ENCODE measurements around the gene CDH19. TPM values are rescaled to one million over a fixed set of nuclear protein-coding genes. Genes with fewer than 3 reads are reported as not detected.

The CDH19 gene, protein sequence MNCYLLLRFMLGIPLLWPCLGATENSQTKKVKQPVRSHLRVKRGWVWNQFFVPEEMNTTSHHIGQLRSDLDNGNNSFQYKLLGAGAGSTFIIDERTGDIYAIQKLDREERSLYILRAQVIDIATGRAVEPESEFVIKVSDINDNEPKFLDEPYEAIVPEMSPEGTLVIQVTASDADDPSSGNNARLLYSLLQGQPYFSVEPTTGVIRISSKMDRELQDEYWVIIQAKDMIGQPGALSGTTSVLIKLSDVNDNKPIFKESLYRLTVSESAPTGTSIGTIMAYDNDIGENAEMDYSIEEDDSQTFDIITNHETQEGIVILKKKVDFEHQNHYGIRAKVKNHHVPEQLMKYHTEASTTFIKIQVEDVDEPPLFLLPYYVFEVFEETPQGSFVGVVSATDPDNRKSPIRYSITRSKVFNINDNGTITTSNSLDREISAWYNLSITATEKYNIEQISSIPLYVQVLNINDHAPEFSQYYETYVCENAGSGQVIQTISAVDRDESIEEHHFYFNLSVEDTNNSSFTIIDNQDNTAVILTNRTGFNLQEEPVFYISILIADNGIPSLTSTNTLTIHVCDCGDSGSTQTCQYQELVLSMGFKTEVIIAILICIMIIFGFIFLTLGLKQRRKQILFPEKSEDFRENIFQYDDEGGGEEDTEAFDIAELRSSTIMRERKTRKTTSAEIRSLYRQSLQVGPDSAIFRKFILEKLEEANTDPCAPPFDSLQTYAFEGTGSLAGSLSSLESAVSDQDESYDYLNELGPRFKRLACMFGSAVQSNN
- total RNA-seq, result 10 to 100 TPM in 1 of 4 donors, 1 to 10 TPM in 3; 1.5 to 10.4 (median 3.0) TPM

DNA sequence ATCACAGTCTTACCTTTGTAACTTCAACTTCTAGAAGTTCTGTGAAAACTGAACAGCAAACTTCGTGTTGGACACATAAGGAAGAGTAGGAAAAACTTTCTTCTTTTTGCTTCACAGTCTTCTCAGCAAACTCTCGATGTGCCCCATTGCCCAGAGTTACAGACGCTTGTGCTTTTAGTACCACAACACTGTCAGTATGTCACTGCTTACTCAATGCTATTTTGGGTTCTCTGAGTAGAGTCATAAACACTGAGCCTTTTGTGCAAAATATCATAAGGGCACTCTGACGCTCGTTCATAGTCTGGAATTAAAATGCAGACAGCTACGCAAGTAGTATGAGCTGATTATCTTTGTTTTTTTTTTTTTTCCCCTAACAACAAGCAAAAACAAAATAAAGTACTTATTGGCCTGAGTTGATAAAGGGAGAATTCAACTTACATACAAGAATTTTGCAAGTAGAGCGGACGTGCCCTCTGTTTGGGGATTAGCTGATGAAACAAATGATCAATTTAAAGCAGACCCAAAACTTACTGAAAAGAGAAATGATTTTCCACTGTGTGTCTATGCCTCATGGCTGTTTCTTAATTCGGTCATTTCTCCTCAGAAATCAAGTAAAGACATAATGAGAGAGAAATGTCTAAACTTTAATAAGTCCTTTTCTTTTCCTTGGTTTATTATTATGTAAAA lies at the start of gene CDH19:
CDH19 (minus strand) TSS at position 150 of the 687 bp plus-strand sequence. CDS start 31,886 bp downstream, outside the sequence.
- Histone ChIP-seq H3K4me3 (no peak within 1 kb of the TSS), H3K9me3 (no peaks in the 10 kb centered on the region), H3K4me1 (no peaks in the 10 kb centered on the region), H3K27me3 (no peaks in the 10 kb centered on the region), H3K36me3 (no peaks in the 10 kb centered on the region), H3K27ac (no peak within 1 kb of the TSS)
- DNase-seq, result no peak
- intact Hi-C loops (cut with DNase I; ENCODE audit: low total_unique reads), result no loop called here
- no peak for TF ChIP-seq POLR2A (IDR thresholded peaks at IDR 0.05)
- TF ChIP-seq CTCF (IDR thresholded peaks at IDR 0.05), result no peak

- no peak for DNase-seq
- TF ChIP-seq POLR2A (IDR thresholded peaks at IDR 0.05) (no peak), CTCF (IDR thresholded peaks at IDR 0.05) (no peak)
- no peaks in the 10 kb centered on the region for H3K27me3 ChIP-seq
These were observed 43.8 kb upstream of the CDH19 start for GRCh38 chr18:66647671-66648070.

DNA sequence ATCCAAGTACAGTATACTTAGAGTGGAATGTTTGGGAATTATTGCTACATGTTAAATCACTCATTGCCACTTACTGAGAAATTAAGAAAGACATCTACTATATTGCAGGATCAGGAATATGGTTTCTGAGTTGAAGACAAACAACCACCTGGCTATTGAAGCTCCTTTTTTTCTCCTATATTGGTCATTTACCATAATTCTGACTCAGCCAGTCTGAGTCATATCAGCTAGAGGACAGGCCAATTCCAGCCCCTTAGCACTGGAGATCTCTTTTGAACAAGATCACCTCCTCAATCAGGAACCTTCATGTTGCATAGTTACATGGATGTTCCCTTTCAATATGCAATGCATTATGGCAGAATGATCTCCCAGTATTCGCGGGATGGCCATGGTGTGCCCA lies 42.7 kb upstream of the CDH19 start:
- no peak overlapping the region for H3K27ac ChIP-seq
- TF ChIP-seq CTCF (IDR thresholded peaks at IDR 0.05) (no peak), POLR2A (IDR thresholded peaks at IDR 0.05) (no peak)
- no peaks in the 10 kb centered on the region for H3K4me1 ChIP-seq
- intact Hi-C loops (cut with DNase I; ENCODE audit: low total_unique reads), result no loop called here
- H3K36me3 ChIP-seq, result no peaks in the 10 kb centered on the region
- no peak for DNase-seq
- H3K4me3 ChIP-seq, result no peak overlapping the region
- H3K9me3 ChIP-seq, result no peaks in the 10 kb centered on the region
- no peaks in the 10 kb centered on the region for H3K27me3 ChIP-seq

More at GRCh38 chr18:66647671-66648070, 43.8 kb upstream of the CDH19 start:
- Histone ChIP-seq H3K36me3 (no peaks in the 10 kb centered on the region), H3K4me1 (no peaks in the 10 kb centered on the region), H3K4me3 (no peak overlapping the region), H3K27ac (no peak overlapping the region), H3K9me3 (no peaks in the 10 kb centered on the region)
- intact Hi-C loops (cut with DNase I; ENCODE audit: low total_unique reads), result no loop called here

DNA sequence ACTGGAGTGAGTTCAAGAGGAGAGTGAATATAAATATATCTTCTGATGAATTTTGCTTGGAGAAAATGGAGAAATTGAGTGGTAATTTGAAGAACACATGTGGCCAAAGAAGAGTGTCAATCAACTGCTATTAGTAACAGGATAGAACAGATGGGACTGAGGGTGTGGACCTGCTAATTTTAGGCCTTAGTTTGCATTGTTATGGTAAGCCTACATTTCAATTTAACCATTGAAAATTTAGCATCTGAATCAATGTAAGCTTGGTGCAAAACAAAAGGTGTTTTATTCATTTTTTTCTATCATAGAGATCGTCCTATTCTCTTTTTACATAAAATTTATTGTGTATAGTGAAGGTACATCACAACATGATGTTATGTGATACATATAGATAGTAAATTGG lies 42.1 kb upstream of the CDH19 start:
- DNase-seq, result no peak
- Histone ChIP-seq H3K9me3 (no peaks in the 10 kb centered on the region), H3K27ac (no peak overlapping the region), H3K4me1 (no peaks in the 10 kb centered on the region), H3K27me3 (no peaks in the 10 kb centered on the region), H3K4me3 (no peak overlapping the region), H3K36me3 (no peaks in the 10 kb centered on the region)
- TF ChIP-seq POLR2A (IDR thresholded peaks at IDR 0.05) (no peak), CTCF (IDR thresholded peaks at IDR 0.05) (no peak)
- intact Hi-C loops (cut with DNase I; ENCODE audit: low total_unique reads), result no loop called here

Measured in uterus (tissue), 4 donors.